GM12891 (cell line): ENCODE measurements around the gene SGTB.

Experiments
- POLR2A ChIP-seq: IDR thresholded peaks from 2 replicates; pipeline ENCODE4 v1.6.1; 2011; ENCODE audit warnings: low read depth, low read length, control low read depth
- POLR2AphosphoS5 ChIP-seq: IDR thresholded peaks from 2 replicates; pipeline ENCODE4 v1.6.1; 2011; ENCODE audit warnings: low read depth, low read length, control low read depth
- SPI1 ChIP-seq: IDR thresholded peaks from 2 replicates; pipeline ENCODE4 v1.6.1; 2011; ENCODE audit warnings: low read depth, low read length, control low read depth

DNA sequence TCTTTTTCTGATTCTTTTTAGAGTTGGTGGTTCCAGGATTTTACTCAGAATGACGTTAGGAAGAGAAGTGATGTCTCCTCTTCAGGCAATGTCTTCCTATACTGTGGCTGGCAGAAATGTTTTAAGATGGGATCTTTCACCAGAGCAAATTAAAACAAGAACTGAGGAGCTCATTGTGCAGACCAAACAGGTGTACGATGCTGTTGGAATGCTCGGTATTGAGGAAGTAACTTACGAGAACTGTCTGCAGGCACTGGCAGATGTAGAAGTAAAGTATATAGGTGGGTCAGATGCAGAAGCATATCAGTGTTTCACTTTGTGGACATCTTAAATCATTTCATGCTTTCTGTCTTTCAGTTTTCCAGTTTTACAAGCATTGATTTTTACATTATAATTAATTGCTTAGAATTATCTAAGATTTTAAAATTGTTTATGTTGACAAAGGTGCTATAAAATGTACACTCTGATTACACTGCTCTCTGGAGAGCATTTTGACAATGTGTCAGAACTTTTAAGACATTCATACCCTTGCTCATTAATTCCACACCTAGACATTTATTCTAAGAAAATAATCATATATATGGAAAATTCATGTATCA lies 36.7 kb upstream of the SGTB start:
- TF ChIP-seq POLR2AphosphoS5 (no peak), POLR2A (no peak), SPI1 (no peak)
